Activated CD8-positive, alpha-beta memory T cell treated with anti-CD3 and anti-CD28 coated beads, Interleukin-2, amount 50 U/mL, for 24 hours (primary cell): Measurements from ENCODE around the gene C19orf73.
"Not testable (repeated sequence)": the region's sequence is repeated elsewhere in the genome, so short reads cannot be mapped to it uniquely, and the experiment has no call there.

Source experiments
- DNase-seq: peaks from one replicate; pipeline ENCODE4 v3.0.0-alpha.2; 2020; ENCODE audit errors: extremely low read depth

C19orf73 gene

DNA sequence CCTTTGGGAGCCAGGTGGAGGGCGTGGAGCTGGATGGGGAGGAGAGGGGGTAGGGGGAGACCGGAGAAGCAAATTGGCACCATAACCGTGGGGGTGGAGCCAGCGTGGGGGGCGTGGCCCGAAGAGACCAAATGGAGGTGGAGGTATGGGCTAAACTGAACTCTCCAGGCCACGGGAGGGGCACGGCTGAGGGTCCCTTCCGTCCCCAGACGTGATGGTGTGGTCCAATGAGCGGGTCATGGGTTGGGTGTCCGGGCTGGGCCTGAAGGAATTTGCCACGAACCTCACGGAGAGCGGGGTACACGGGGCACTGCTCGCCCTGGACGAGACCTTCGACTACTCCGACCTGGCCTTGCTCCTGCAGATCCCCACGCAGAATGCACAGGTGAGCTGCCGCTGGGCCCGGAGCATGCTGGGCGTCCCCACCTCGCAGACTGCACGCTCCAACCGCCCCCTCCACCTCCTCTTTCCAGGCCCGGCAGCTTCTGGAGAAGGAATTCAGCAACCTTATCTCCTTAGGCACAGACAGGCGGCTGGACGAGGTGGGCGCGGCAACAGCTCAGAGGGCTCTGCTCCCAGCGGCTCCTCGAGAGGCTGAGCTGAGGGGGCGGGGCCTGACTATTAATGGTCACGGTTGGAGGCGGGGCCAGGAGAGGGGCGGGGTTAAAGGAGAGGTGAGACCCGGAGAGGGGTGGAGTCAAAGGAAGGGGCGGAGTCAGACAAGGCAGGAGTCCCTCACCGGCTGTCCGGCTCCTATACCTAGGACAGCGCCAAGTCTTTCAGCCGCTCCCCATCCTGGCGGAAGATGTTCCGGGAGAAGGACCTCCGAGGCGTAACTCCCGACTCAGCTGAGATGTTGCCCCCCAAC is 30.1 kb upstream of the C19orf73 start:
- DNase-seq: peak; percentile 65

DNA sequence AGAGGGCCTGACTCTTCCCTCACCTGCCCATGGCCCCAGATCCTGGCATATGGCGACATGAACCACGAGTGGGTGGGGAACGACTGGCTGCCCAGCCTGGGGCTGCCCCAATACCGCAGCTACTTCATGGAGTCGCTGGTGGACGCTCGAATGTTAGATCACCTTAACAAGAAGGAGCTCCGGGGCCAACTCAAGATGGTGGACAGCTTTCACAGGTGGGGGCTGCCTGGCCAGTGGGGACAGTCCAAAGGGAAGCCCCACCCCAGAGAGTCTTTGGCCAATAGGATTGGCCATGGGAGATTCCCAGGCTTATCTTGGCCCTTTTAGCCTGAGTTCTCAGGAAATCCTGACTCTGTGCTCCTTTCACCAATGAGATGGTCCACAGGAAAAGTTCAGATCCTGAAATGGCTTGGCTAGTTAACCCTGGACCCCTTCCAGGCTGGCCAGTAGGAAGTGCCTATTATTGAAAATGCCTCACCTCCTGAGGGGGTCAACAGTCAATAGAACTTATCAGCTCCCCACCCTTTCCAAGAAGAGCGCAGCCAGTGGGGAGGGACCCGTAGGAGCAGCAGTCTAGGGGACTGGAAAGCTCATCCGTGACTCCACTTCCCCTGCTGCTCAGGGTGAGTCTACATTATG is 29.2 kb upstream of the C19orf73 start:
- no peak for DNase-seq

DNA sequence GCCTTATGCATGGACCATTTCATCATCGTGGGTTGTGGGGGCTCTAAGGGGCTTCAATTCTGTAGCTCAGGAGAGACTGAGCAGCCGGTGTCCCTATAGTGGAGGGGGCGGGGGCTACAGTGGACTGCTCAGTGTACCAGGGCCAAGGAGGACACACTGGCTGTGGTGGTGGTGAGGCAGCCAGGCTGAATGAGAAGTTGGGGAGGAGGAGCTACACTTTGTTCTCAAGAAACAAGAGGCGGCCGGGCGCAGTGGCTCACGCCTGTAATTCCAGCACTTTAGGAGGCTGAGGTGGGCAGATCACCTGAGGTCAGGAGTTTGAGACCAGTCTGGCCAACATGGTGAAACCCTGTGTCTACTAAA is 27.4 kb upstream of the C19orf73 start:
- DNase-seq: not testable (repeated sequence)

DNA sequence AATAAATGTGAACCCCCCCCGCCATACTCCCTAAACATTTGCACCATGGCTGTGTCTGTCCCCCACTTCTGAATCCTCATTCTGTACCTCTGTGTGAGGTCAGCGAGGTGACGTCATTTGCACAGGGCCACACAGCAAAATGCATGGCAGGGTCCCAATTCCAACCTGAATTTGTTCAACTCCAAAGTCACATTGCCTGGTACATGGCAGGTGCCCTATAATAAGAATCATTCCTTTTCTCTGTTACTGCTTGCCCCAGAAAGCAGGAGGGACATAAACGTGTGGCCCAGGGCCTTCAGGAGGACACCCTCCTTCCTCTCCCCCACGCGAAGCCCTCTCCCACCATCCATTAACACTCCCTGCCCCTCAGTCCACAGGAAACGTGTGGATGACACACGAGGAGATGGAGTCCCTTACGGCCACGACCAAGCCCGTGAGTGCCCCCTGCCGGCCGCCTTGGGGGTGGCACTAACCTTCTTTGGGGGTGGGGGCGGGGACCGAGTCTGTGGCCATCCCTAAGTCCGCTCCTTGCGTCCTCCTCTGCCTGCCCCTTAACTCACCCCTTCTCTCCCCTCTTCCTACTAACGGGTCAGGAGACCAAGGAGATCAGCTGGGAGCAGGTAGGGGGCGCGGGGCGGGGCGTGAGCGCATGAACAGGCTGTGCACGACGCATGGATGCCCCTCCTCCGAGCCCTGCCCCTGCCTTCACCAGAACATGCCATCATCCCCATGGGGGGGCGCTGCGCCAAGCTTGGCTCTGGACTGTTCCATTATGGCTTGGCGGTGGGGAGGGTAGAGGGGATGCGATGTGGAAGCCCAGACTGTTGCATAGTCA is 26.8 kb upstream of the C19orf73 start:
- DNase-seq: no peak

DNA sequence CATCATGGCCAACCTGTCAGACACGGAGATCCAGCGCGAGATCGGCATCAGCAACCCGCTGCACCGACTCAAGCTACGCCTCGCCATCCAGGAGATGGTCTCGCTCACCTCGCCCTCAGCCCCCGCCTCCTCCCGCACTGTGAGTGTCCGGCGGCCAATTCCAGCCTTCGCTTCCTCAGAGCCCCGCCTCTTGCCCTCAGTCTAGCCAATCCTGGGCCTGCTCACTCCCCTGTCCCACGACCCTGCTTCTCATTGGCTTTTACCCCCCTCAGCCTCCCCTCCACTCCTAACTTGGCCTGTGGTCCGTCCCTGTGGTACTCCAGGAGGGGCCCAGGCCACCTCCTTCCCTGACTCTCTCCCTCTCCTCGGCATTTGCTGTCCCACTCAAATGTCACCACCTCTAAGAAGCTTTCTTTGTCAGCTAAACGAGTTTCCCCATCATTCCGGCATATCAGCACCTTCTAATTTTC is 24.0 kb upstream of the C19orf73 start:
- DNase-seq: peak; percentile 40

DNA sequence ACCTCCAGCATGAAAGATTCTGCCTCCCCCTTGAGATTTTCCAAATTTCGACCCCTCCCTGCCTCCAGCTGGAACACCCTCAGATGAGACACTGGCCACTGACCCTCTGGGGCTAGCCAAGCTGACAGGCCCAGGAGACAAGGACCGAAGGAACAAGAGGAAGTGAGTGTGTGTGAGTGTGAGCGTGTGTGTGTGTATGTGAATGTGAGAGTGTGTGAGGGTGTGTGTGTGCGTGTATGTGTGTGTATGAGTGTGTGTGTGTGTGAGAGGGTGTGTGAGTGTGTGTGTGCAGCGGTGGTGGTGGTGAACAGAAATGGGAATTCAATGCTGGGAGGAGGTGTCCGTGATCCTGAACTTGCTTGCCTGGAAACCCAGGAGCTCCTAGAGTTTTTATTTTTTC is 22.4 kb upstream of the C19orf73 start:
- DNase-seq: no peak

DNA sequence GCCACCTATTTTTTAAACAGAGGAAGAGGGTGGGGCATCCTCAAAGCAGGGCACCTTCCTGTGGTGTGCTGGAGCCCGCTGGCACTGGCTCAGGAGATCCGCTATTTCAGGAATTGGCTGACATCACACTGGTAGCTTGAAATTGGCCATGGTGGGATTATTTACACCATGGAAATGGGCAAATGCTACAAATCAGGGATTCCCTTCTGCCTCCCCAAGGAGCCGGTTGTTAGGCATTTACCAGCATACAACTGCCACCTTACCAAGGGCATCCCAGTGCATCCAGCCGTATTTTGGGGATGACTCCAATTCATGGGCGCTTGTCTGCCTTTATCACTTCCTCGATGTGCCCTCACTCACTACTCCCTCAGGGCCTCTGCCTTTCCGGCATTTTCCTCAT is 22.0 kb upstream of the C19orf73 start:
- DNase-seq: no peak

DNA sequence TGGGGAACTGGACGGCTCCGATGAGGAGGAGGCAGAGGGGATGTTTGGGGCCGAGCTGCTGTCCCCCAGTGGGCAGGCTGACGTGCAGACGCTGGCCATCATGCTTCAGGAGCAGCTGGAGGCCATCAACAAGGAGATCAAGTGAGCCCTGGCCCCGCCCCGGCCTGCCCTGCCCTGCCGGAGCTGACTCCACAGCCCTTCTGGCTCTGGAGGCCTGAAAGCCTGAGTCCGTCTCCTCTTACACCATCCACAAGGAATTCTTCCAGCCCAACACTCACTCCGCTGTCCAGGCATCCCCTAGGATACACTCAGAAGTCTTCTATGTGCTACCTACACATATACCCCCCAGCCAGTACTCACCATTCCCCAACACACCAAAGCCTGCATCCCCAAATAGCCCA is 17.8 kb upstream of the C19orf73 start:
- no peak for DNase-seq

DNA sequence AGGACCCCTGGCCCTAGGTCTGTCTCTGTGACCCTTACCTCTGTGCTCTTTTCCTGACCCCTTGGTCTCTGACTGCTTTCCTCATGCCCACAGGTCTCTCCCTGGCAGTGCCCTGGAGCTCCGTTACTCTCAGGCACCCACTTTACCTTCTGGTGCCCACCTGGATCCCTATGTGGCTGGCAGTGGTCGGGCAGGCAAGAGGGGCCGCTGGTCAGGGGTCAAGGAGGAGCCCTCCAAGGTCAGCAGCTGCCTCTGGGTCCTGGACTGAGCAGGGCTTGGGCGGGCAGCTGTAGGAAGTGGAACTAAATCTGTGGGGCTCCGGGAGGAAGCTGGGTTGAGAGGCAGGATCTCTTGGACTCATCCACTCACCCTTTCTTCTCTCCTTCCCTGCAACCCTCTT is 16.7 kb upstream of the C19orf73 start:
- DNase-seq: no peak

DNA sequence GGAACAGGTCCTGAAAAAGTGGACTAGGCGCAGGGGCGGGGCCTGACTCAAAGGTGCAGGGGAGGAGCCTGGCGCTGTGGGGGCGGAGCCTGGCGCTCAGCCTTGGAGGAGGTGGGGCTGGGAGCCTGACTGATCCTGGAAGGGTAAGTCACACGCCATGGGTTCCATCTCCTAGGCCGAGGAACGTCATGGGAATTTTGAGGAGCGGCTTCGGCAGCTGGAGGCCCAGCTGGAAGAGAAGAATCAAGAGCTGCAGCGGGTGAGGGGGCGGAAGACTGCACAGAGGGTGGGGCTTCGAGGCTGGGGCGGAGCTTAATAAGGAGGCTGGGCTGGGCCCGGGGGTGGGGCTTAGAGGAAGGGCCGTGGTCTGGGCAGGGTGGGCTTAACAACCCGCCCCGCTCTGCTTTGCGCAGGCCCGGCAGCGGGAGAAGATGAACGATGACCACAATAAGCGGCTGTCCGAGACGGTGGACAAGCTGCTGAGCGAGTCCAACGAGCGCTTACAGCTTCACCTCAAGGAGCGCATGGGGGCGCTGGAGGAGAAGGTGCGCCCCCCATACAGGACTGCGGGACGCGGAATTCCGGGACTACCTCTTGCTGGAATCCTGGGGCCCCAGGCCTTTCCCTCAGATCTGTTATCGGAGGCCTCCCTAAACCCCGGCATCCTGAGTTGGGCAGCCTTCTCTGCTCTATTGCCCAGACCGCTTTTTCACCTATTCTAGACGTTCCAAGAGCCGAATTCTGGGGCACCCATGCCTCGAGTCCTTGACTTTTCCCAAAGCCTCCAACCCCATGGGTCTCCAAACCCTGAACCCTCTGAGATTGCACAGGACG is 14.9 kb upstream of the C19orf73 start:
- no peak for DNase-seq

DNA sequence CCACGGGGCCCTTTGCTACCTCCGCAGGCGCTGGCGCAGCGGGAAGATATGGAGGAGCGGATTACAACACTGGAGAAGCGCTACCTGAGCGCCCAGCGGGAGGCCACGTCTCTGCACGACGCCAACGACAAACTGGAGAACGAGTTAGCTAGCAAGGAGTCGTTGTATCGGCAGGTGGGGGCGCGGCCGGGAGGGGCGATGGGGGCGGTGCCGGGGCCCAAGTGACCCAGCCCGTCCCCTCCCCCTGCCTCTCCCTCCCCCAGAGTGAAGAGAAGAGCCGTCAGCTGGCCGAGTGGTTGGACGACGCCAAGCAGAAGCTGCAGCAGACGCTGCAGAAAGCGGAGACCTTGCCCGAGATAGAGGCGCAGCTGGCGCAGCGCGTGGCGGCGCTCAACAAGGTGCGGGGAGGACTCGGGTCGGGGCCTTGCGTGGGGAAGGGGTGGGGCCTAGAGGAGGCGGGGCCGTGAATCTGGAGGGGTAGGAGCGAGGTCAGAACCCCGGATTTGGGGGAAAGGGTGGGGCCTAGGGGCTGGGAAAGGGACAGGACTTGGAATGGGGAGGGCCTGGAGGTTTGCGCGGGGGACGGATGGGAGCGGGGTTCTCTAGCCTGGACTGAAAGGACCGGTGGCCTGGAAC is 14.1 kb upstream of the C19orf73 start:
- no peak for DNase-seq

DNA sequence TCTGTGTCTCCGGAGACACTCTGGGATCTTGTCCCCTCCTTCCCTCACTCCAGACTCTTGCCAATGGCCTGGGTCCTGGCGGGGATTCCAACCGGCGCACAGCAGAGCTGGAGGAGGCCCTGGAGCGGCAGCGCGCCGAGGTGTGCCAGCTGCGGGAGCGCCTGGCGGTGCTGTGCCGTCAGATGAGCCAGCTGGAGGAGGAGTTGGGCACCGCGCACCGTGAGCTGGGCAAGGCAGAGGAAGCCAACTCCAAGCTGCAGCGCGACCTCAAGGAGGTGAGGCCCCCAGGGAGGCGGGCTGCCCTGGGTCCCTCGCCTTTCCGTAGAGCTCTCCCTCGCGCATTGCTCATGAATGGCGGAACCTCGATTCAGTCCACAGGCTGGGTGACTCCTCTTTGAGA is 11.4 kb upstream of the C19orf73 start:
- DNase-seq: no peak

DNA sequence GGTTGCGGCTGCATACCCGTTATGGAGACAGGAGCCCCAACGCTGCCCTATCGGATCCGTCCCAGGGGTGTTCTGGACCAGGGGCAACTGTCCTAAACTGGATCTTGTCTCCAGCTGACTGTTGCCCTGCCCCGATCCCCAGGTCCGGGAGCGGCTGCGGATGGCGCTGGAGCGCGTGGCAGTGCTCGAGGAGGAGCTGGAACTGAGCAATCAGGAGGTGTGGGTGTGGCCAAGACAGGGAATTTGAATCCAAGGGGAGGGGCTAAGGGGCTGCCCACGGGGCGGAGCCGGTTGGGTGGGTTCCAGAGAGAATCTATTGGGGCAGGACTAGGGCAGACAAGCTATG is 10.3 kb upstream of the C19orf73 start:
- no peak for DNase-seq

DNA sequence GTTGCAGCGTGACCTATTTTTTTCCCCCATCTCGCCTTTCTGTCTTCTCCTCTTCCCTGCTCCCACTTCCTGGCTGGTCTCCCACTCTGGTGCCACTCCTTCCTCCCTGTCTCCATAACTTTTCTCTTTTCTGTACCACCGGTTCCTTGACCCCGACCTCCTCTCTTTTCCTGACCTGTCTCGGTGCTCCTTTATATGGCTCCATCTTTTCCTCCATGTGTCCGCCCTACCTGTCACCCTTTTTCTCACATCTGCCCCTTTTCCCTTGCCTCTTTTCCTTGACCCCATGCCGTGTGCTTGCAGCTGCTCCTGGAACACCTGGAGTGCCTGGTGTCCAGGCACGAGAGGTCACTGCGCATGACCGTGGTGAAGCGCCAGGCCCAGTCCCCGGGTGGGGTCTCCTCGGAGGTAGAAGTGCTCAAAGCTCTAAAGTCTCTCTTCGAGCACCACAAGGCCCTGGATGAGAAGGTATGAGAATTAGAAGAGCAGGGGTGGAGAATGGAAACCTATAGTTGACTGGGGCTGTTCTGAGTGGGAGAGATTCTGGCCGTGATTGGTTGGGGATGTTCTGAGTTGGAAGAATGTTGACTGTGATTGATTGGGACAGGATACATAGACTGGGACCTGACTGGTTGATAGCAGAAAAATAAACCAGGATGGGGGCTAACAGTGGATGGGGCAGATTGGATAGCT is 9.7 kb upstream of the C19orf73 start:
- DNase-seq: no peak

DNA sequence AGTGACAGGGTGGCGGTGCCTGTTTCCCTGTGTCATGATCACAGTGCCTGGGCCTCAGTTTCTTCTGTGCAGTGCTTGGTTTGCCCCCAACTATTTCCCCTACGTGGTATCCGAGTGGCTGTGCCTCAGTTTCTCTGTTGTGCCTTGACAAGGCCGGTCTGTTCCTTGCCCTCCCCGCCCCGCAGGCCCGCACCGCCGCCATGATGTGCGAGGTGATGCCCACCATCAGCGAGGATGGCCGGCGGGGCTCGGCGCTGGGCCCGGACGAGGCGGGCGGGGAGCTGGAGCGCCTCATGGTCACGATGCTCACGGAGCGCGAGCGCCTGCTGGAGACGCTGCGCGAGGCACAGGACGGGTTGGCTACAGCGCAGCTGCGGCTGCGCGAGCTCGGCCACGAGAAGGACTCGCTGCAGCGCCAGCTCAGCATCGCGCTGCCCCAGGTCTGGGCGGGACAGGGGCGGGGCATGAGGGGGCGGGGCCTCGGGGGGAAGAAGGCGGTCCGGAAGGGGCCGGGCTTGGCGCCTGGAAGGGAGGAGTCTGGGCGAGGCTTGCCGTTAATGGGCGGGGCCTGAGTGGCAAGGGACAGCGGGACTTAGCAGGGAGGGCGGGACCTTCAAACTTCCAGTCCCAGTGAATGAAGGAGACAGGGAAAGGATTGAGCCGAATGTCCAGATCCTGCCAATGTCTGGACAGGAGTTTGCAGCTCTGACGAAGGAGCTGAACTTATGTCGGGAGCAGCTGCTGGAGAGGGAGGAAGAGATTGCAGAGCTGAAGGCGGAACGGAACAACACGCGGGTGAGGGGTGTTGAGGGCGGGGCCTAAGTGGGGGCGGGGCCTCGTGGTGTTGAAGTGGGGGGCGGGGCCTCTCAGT is 9.0 kb upstream of the C19orf73 start:
- peak; percentile 78 for DNase-seq

DNA sequence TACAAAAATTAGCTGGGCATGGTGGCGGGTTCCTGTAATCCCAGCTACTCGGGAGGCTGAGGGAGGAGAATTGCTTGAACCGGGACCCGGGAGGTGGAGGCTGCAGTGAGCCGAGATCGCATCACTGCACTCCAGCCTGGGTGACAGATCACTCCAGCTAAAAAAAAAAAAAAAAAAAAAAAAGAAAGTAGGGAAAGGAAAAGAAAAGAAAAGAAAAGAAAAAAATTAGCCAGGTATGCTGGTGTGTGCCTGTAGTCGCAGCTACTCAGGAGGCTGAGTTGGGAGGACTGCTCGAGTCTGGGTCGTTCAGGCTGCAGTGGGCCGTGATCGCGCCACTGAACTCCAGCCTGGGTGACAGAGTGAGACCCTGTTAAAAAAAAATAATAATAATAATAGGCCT is 8.3 kb upstream of the C19orf73 start:
- DNase-seq: not testable (repeated sequence)

DNA sequence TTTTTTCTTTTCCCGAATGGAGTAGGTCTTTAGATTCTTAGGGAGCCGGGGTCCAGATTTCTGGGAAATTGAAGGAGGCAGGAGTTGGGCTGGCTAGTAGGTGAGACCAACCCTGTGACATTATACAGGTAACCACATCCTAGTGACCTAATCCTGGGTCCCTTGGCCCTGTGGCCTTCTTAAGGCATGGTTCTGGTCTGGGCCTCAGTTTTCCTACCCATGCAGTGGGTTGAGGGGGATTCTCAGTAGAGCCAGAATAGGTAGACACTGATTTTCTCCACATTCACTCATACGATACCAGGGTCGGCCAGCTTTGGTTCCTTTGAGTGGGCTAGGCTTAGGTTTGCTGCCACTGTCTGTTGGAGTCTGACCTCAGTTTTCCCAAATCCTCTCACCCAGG is 7.6 kb upstream of the C19orf73 start:
- DNase-seq: no peak

DNA sequence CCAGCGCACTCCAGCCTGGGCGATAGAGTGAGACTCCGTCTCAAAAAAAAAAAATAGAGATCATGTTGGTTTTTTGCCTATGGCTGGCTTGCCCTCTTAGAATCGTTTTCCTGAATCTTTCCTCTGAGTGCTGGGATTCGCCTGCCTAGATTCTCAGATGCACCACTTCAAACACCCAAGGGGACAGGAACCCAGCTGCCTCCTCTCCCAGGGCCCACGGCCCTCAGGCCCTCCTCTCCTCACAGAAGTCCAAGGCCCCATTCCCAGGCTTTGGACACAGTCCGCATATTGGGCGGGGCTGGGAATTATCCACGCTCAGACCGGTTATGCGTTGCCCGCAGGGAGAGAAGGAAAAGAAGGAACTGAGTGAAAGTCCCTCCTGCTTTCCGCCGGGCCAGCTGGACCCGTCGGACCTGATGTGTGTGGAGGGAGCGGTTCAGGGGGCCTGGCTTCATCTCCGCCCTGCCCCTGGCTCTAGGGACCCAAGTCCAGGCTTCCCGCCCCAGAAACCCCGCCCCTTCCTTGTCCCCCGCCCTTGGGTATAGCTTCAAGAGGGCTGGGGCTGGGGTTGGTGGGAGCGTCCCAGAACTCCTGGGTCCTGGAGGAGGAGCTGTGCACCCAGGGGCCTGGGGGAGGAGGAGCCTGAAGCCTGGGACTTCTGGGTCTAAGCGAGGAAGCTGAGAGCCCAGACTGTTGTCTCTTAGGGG is 6.2 kb upstream of the C19orf73 start:
- no peak for DNase-seq

DNA sequence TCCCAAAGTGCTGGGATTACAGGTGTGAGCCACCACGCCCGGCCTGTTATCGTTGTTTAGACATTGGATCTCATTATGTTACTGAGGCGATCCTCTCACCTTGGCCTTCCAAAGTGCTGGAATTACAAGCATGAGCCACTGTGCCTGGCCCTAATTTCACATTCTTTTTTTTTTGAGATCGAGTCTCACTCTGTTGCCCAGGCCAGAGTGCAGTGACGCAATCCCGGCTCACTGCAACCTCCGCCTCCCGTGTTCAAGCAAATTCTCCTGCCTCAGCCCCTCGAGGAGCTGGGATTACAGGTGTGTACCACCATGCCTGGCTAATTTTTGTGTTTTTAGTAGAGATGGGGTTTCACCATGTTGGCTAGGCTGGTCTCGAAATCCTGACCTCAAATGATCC is 4.3 kb upstream of the C19orf73 start:
- DNase-seq: not testable (repeated sequence)
